Endothelial cell of umbilical vein (primary cell): Measurements from ENCODE around the gene CLDN15. TPM values are rescaled to one million over a fixed set of nuclear protein-coding genes. Genes with fewer than 3 reads are reported as not detected.

ENCODE experiments used
- BruUV-seq: library from RNA; stranded (reverse); fragments of 400-500 nt; replicated peaks from 2 replicates; lab custom pipeline; 2021; lab: Mats Ljungman, UMichigan
- CTCF ChIA-PET: fragments of 300-600, 350-600 bp; sonication (Branson Sonifier 250); formaldehyde crosslinking; loops from one replicate; lab custom pipeline; 2021; ENCODE audit warnings: antibody characterized with exemption, inconsistent platforms; lab: Charles Lee
- POLR2A ChIA-PET: fragments of 300-600, 350-600 bp; sonication (Branson Sonifier 250); formaldehyde crosslinking; loops from one replicate; lab custom pipeline; 2021; ENCODE audit warnings: antibody characterized with exemption, inconsistent platforms; lab: Charles Lee
- DNase-seq: peaks from one replicate; pipeline ENCODE4 v3.0.0-alpha.2; 2011; ENCODE audit warnings: low read depth, low spot score
- FAIRE-seq: peaks from 2 replicates; lab custom pipeline; 2011; peaks lifted over from hg19 to GRCh38; lab: Jason Lieb, UNC
- H2AFZ ChIP-seq: 2 replicates; pipeline ENCODE4 v1.6.0; 2012; ENCODE audit warnings: low read depth, low read length, control low read depth, inconsistent platforms
- H3K27ac ChIP-seq: 2 replicates; pipeline ENCODE4 v1.5.1; 2011; ENCODE audit warnings: low read depth, mild to moderate bottlenecking, control low read depth, low read length, moderate library complexity; ENCODE audit not compliant: insufficient read depth
- H3K27me3 ChIP-seq, 2 experiments: 2 replicates each; pipeline versions ENCODE4 v1.6.0 to v1.6.1; 2011; ENCODE audit warnings: low read length in 2 of 2, mixed read lengths in 1 of 2; ENCODE audit not compliant: control insufficient read depth in 2 of 2, insufficient read depth in 2 of 2
- H3K36me3 ChIP-seq, 2 experiments: 2 replicates in 1 of 2; 3 replicates in 1 of 2; pipeline ENCODE4 v1.5.1; 2011; ENCODE audit warnings: low read length in 2 of 2, mild to moderate bottlenecking in 1 of 2, moderate library complexity in 1 of 2; ENCODE audit not compliant: control insufficient read depth in 2 of 2, insufficient read depth in 2 of 2; ENCODE audit errors: extremely low read depth in 1 of 2
- H3K4me1 ChIP-seq: 3 replicates; pipeline ENCODE4 v1.5.1; 2011; ENCODE audit warnings: mild to moderate bottlenecking, low read length; ENCODE audit not compliant: control insufficient read depth, insufficient read depth; ENCODE audit errors: extremely low read depth
- H3K4me2 ChIP-seq: 2 replicates; pipeline ENCODE4 v1.6.1; 2011; ENCODE audit warnings: low read length, control low read depth, mixed read lengths; ENCODE audit not compliant: insufficient read depth
- H3K4me3 ChIP-seq, 3 experiments: fragments of 200-600 bp in 1 of 3; sonication (generic), shearing (Covaris generic) in 1 of 3; replicated peaks in 1 of 3; 2 replicates each; pipeline ENCODE4 v1.5.1; 2011 to 2016; ENCODE audit warnings: control low read depth in 3 of 3, low read length in 3 of 3, mild to moderate bottlenecking in 2 of 3, inconsistent platforms in 1 of 3, low read depth in 1 of 3, moderate library complexity in 1 of 3; ENCODE audit not compliant: insufficient read depth in 1 of 3
- H3K79me2 ChIP-seq: 2 replicates; pipeline ENCODE4 v1.6.0; 2012; ENCODE audit warnings: low read length, inconsistent platforms; ENCODE audit not compliant: control insufficient read depth, insufficient read depth
- H3K9ac ChIP-seq: replicated peaks from 2 replicates; pipeline ENCODE3; 2011; ENCODE audit warnings: low read length, control low read depth; ENCODE audit not compliant: insufficient read depth; ENCODE audit errors: extremely low read depth
- H3K9me1 ChIP-seq: replicated peaks from 3 replicates; pipeline ENCODE4 v1.6.0; 2011; ENCODE audit warnings: mild to moderate bottlenecking, low read length; ENCODE audit not compliant: control insufficient read depth, insufficient read depth; ENCODE audit errors: extremely low read depth
- H3K9me3 ChIP-seq: replicated peaks from 2 replicates; pipeline ENCODE4 v1.5.1; 2012; ENCODE audit warnings: low read length, inconsistent platforms; ENCODE audit not compliant: control insufficient read depth, insufficient read depth
- H4K20me1 ChIP-seq: replicated peaks from 2 replicates; pipeline ENCODE3; 2011; ENCODE audit warnings: mild to moderate bottlenecking, low read length; ENCODE audit not compliant: control insufficient read depth, insufficient read depth; ENCODE audit errors: extremely low read depth
- CTCF ChIP-seq, 2 donors: IDR thresholded peaks; 1 replicate in 1 of 2; 2 replicates in 1 of 2; pipeline ENCODE4 v1.5.1; 2011; ENCODE audit warnings: low read length in 2 of 2, mild to moderate bottlenecking in 2 of 2, moderate library complexity in 2 of 2, control low read depth in 1 of 2, inconsistent platforms in 1 of 2, low read depth in 1 of 2; ENCODE audit not compliant: insufficient read depth in 1 of 2; ENCODE audit errors: extremely low read depth in 1 of 2
- EZH2 ChIP-seq: IDR thresholded peaks from 2 replicates; pipeline ENCODE4 v1.6.1; 2012; ENCODE audit warnings: borderline replicate concordance, low read depth, mild to moderate bottlenecking, moderate library complexity, low read length, inconsistent platforms; ENCODE audit not compliant: severe bottlenecking
- FOS ChIP-seq: IDR thresholded peaks from 2 replicates; pipeline ENCODE4 v1.6.1; 2011; ENCODE audit warnings: mild to moderate bottlenecking, low read length, moderate library complexity, borderline replicate concordance; ENCODE audit not compliant: insufficient read depth
- GATA2 ChIP-seq: IDR thresholded peaks from 2 replicates; pipeline ENCODE4 v1.7.0; 2011; ENCODE audit warnings: low read depth, mild to moderate bottlenecking, moderate library complexity, mixed read lengths, low read length; ENCODE audit not compliant: insufficient read length, insufficient read depth
- JUN ChIP-seq: IDR thresholded peaks from 2 replicates; pipeline ENCODE4 v1.6.1; 2011; ENCODE audit warnings: borderline replicate concordance, low read depth; ENCODE audit not compliant: insufficient read length, insufficient read depth
- MYC ChIP-seq: IDR thresholded peaks from one replicate; pipeline ENCODE4 v1.6.1; 2011; ENCODE audit warnings: mild to moderate bottlenecking, low read depth, low read length
- POLR2A ChIP-seq: IDR thresholded peaks from 2 replicates; pipeline ENCODE4 v1.6.1; 2012; ENCODE audit warnings: low read depth, mild to moderate bottlenecking, control low read depth, low read length
- POLR2AphosphoS5 ChIP-seq: IDR thresholded peaks from 2 replicates; pipeline ENCODE4 v1.6.1; 2012; ENCODE audit warnings: low read depth, mild to moderate bottlenecking, control low read depth, low read length, moderate library complexity; ENCODE audit not compliant: insufficient read depth
- dilution Hi-C: fragments of 300-500 bp; cut with MboI; formaldehyde crosslinking; loops from one replicate; pipeline ENCODE4 v1.15.0; 2019; ENCODE audit warnings: low sequenced_read_pairs; ENCODE audit not compliant: extremely low pct_ligation_motif_present
- intact Hi-C: fragments of 100-400 bp; cut with micrococcal nuclease; formaldehyde crosslinking; loops from one replicate; pipeline ENCODE4 v1.10.0; 2022
- polyA plus RNA-seq, 4 experiments: library from polyadenylated mRNA; depleted of rRNA in 3 of 4; stranded (reverse) in 3 of 4; unstranded in 1 of 4; fragments of >200 nt; gene quantifications; 2 replicates each; pipeline versions ENCODE4 v1.2.1 to v1.2.3, GENCODE V29; 2011 to 2012; ENCODE audit warnings: missing spikeins in 1 of 4
- total RNA-seq: library from RNA; stranded (reverse); gene quantifications from 2 replicates; pipeline ENCODE4 v1.2.3, GENCODE V29; 2021
- TF ChIP-seq, protein P1 (sequence below): IDR thresholded peaks from 2 replicates; pipeline ENCODE4 v1.6.1; 2011; ENCODE audit not compliant: insufficient read depth, insufficient read length

Gene CLDN15
- total and polyA plus RNA-seq, 2 donors (not counting 3 experiments of a cell fraction or from before 2014, with no cell fraction given), result 11.3 to 17.7 TPM

GRCh38 chr7:101245147-101245668 is 7.6 kb upstream of the CLDN15 start:
- dilution Hi-C loops, result no loop called here
- peaks cover 0 to 7% of the 10 kb centered on the region in 2 experiments for H3K36me3 ChIP-seq

More at GRCh38 chr7:101245147-101245668, 7.6 kb upstream of the CLDN15 start:
- FAIRE-seq (peak; percentile 94), DNase-seq (no peak)
- H3K9ac ChIP-seq, result peak overlapping the region; percentile 78
- H2AFZ ChIP-seq, result peak overlapping the region; percentile 61
- no peaks in the 10 kb centered on the region for H4K20me1 ChIP-seq
- TSS peak; percentile 56 for BruUV-seq
- peak overlapping the region; percentile 54 for H3K4me2 ChIP-seq
- no peaks in the 10 kb centered on the region for H3K9me3 ChIP-seq
- peaks cover 17% of the 10 kb centered on the region for H3K4me1 ChIP-seq
- H3K27me3 ChIP-seq, result no peaks in the 10 kb centered on the region
- peaks cover 29% of the 10 kb centered on the region for H3K79me2 ChIP-seq
- intact Hi-C loops, result loop anchor here (1.0 kb wide), 1 partner anchor 28 kb away; the partner anchor contains the start of gene PLOD3
- peak overlapping the region; percentile 64 to 89 (median 76) for H3K4me3 ChIP-seq
- peak overlapping the region; percentile 6 for H3K27ac ChIP-seq
- no peaks in the 10 kb centered on the region for H3K9me1 ChIP-seq
- ChIA-PET CTCF (interaction anchor here (0.7 to 3.5 kb wide), 9 partner anchors 7 to 101 kb away, joined by 3 to 112 read pairs (median 13); partner anchors contain the start of genes CLDN15, PLOD3 and ZNHIT1), POLR2A (interaction anchor here (0.6 to 2.2 kb wide), 3 partner anchors 27 to 355 kb away, joined by 3 to 12 read pairs (median 3); partner anchors contain the start of genes PLOD3, UFSP1 and ZNHIT1)
- no peak for TF ChIP-seq POLR2AphosphoS5
- TF ChIP-seq, protein P1, sequence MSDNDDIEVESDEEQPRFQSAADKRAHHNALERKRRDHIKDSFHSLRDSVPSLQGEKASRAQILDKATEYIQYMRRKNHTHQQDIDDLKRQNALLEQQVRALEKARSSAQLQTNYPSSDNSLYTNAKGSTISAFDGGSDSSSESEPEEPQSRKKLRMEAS, result no peak
- no peak for TF ChIP-seq EZH2
- TF ChIP-seq CTCF (IDR thresholded peaks at IDR 0.05; ENCODE audit: extremely low read depth in 1 of 2, insufficient read depth in 1 of 2, low read depth in 1 of 2, low read length in 2 of 2), result no peak
- no peak for TF ChIP-seq FOS
- TF ChIP-seq MYC, result no peak
- TF ChIP-seq GATA2, result no peak
- TF ChIP-seq JUN, result no peak
- TF ChIP-seq POLR2A, result no peak
